ENCODE data around the gene FRRS1.

The FRRS1 gene

DNA sequence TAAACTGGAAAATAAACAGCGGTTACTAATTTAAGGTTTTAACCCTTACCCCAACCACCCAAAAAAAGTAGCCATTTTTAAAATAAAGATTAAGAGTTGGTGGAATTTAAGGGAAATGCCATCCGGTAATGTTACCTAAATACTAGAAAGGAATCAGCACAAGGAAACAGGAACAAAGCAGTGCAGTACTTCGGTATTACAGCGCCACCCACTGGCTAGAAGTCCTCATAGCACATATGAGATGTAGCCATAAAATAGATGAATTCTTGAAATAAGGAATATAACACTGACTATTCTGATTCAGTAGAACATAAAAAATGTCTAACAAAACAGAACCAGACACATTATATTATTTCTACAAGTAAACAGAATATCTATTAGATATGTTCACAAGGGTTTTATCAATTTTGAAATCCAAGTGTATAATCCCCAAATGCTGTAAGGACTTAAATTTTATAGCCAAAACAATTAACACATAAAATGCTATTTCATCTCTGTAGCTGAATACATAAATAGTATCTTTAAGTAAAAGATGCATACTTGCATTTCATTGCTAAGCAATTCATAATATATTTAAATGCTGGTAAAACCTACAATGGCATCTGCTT, 58.8 kb downstream of the FRRS1 start (continued):
- TF ChIP-seq, protein P1, sequence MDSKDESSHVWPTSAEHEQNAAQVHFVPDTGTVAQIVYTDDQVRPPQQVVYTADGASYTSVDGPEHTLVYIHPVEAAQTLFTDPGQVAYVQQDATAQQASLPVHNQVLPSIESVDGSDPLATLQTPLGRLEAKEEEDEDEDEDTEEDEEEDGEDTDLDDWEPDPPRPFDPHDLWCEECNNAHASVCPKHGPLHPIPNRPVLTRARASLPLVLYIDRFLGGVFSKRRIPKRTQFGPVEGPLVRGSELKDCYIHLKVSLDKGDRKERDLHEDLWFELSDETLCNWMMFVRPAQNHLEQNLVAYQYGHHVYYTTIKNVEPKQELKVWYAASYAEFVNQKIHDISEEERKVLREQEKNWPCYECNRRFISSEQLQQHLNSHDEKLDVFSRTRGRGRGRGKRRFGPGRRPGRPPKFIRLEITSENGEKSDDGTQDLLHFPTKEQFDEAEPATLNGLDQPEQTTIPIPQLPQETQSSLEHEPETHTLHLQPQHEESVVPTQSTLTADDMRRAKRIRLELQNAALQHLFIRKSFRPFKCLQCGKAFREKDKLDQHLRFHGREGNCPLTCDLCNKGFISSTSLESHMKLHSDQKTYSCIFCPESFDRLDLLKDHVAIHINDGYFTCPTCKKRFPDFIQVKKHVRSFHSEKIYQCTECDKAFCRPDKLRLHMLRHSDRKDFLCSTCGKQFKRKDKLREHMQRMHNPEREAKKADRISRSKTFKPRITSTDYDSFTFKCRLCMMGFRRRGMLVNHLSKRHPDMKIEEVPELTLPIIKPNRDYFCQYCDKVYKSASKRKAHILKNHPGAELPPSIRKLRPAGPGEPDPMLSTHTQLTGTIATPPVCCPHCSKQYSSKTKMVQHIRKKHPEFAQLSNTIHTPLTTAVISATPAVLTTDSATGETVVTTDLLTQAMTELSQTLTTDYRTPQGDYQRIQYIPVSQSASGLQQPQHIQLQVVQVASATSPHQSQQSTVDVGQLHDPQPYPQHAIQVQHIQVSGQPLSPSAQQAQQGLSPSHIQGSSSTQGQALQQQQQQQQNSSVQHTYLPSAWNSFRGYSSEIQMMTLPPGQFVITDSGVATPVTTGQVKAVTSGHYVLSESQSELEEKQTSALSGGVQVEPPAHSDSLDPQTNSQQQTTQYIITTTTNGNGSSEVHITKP (tag by site-specific recombination; IDR thresholded peaks at IDR 0.05): no peak
- TF ChIP-seq, protein P2, sequence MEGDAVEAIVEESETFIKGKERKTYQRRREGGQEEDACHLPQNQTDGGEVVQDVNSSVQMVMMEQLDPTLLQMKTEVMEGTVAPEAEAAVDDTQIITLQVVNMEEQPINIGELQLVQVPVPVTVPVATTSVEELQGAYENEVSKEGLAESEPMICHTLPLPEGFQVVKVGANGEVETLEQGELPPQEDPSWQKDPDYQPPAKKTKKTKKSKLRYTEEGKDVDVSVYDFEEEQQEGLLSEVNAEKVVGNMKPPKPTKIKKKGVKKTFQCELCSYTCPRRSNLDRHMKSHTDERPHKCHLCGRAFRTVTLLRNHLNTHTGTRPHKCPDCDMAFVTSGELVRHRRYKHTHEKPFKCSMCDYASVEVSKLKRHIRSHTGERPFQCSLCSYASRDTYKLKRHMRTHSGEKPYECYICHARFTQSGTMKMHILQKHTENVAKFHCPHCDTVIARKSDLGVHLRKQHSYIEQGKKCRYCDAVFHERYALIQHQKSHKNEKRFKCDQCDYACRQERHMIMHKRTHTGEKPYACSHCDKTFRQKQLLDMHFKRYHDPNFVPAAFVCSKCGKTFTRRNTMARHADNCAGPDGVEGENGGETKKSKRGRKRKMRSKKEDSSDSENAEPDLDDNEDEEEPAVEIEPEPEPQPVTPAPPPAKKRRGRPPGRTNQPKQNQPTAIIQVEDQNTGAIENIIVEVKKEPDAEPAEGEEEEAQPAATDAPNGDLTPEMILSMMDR (tag by site-specific recombination; IDR thresholded peaks at IDR 0.05): peak; percentile 45; the same call in 1 of the 2 replicates
- TF ChIP-seq BCL11A (tag by site-specific recombination; IDR thresholded peaks at IDR 0.05; ENCODE audit: low read depth) (no peak), ZNF843 (tag by site-specific recombination; IDR thresholded peaks at IDR 0.05) (no peak), ZNF24 (tag by site-specific recombination; IDR thresholded peaks at IDR 0.05) (no peak), ZNF501 (tag by site-specific recombination; IDR thresholded peaks at IDR 0.05) (peak; percentile 35; the same call in 1 of the 2 replicates)

DNA sequence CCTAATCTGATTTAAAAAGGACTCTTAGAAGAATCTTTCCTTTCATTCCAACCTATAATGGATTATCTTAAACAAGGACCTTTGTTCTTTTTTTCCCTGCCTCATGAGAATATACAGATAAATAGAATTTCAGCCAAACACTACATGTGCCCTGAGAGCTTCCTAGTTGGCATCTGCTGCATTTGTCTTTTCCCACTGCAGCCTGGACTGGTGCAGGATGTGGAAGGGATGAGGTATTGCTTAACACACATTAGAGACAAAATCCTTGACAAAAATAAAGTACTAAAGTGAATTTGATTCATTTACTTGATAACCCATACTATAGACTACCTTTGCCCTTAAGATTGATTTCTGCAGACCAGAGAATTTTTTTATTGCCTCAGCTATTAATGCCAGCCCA, 61.0 kb downstream of the FRRS1 start:
- no peak overlapping the region for H3K27ac ChIP-seq (ENCODE audit: extremely low read depth, low read depth, low read length)
- TF ChIP-seq EGR2 (tag by site-specific recombination; IDR thresholded peaks at IDR 0.05; ENCODE audit: low read depth) (no peak), ZNF600 (tag by site-specific recombination; IDR thresholded peaks at IDR 0.05) (no peak), SP2 (tag by site-specific recombination; IDR thresholded peaks at IDR 0.05) (no peak), ZNF626 (tag by site-specific recombination; IDR thresholded peaks at IDR 0.05) (no peak), ZNF621 (tag by site-specific recombination; IDR thresholded peaks at IDR 0.05) (no peak), ZNF529 (tag by site-specific recombination; IDR thresholded peaks at IDR 0.05; ENCODE audit: insufficient replicate concordance) (no peak), RBAK (tag by site-specific recombination; IDR thresholded peaks at IDR 0.05) (no peak)
- TF ChIP-seq, protein P3, sequence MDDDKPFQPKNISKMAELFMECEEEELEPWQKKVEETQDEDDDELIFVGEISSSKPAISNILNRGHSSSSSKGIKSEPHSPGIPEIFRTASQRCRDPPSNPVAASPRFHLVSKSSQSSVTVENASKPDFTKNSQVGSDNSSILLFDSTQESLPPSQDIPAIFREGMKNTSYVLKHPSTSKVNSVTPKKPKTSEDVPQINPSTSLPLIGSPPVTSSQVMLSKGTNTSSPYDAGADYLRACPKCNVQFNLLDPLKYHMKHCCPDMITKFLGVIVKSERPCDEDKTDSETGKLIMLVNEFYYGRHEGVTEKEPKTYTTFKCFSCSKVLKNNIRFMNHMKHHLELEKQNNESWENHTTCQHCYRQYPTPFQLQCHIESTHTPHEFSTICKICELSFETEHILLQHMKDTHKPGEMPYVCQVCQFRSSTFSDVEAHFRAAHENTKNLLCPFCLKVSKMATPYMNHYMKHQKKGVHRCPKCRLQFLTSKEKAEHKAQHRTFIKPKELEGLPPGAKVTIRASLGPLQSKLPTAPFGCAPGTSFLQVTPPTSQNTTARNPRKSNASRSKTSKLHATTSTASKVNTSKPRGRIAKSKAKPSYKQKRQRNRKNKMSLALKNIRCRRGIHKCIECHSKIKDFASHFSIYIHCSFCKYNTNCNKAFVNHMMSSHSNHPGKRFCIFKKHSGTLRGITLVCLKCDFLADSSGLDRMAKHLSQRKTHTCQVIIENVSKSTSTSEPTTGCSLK (tag by site-specific recombination; IDR thresholded peaks at IDR 0.05): no peak
- TF ChIP-seq, protein P4, sequence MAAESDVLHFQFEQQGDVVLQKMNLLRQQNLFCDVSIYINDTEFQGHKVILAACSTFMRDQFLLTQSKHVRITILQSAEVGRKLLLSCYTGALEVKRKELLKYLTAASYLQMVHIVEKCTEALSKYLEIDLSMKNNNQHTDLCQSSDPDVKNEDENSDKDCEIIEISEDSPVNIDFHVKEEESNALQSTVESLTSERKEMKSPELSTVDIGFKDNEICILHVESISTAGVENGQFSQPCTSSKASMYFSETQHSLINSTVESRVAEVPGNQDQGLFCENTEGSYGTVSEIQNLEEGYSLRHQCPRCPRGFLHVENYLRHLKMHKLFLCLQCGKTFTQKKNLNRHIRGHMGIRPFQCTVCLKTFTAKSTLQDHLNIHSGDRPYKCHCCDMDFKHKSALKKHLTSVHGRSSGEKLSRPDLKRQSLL (tag by site-specific recombination; IDR thresholded peaks at IDR 0.05): no peak
- TF ChIP-seq, protein P5, sequence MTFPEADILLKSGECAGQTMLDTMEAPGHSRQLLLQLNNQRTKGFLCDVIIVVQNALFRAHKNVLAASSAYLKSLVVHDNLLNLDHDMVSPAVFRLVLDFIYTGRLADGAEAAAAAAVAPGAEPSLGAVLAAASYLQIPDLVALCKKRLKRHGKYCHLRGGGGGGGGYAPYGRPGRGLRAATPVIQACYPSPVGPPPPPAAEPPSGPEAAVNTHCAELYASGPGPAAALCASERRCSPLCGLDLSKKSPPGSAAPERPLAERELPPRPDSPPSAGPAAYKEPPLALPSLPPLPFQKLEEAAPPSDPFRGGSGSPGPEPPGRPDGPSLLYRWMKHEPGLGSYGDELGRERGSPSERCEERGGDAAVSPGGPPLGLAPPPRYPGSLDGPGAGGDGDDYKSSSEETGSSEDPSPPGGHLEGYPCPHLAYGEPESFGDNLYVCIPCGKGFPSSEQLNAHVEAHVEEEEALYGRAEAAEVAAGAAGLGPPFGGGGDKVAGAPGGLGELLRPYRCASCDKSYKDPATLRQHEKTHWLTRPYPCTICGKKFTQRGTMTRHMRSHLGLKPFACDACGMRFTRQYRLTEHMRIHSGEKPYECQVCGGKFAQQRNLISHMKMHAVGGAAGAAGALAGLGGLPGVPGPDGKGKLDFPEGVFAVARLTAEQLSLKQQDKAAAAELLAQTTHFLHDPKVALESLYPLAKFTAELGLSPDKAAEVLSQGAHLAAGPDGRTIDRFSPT (tag by site-specific recombination; IDR thresholded peaks at IDR 0.05): no peak
- H3K4me1 ChIP-seq (ENCODE audit: control insufficient read depth, insufficient read depth, low read length): no peaks in the 10 kb centered on the region
- H3K9me3 ChIP-seq (ENCODE audit: control insufficient read depth, insufficient read depth, low read depth, low read length): no peaks in the 10 kb centered on the region
- ChIA-PET POLR2A (no interaction called here), CTCF (interaction anchor here (0.8 to 1.7 kb wide), 4 partner anchors 12 to 520 kb away, joined by 3 to 4 read pairs (median 4); no protein-coding TSS in a partner anchor)
- H3K4me3 ChIP-seq (ENCODE audit: low read depth, low read length): no peak overlapping the region
- peaks cover 0 to 12% of the 10 kb centered on the region in 2 experiments; a peak in 1 of 3 replicates for H3K36me3 ChIP-seq (ENCODE audit: control insufficient read depth in 2 of 2, insufficient read depth in 1 of 2, low read length in 2 of 2)

Measured in HEK293 (cell line).